Measurements from ENCODE around the gene FYN.

FYN gene

GRCh38 chr6:111873178-111874024, at the start of gene FYN:
FYN (minus strand) TSS chr6:111873452; CDS start chr6:111720051, 153,401 bp downstream.
- peak; percentile 28 for TF ChIP-seq CTCF (IDR thresholded peaks at IDR 0.05; ENCODE audit: insufficient read depth, low read depth, low read length, missing control alignments)
- peak within 1 kb of the TSS; percentile 65 for H3K4me3 ChIP-seq (ENCODE audit: low read length)

GRCh38 chr6:111922454-111923297, 49.4 kb upstream of the FYN start:
- H3K4me3 ChIP-seq (ENCODE audit: low read length), result no peak overlapping the region
- no peak for TF ChIP-seq CTCF (IDR thresholded peaks at IDR 0.05; ENCODE audit: insufficient read depth, low read depth, low read length, missing control alignments)
- peak; percentile 50 for DNase-seq (ENCODE audit: low read depth)

More at GRCh38 chr6:111873178-111874024, at the start of gene FYN:
- DNase-seq (ENCODE audit: low read depth), result peak; percentile 98

GRCh38 chr6:111921103-111921502, 47.9 kb upstream of the FYN start:
- H3K4me3 ChIP-seq (ENCODE audit: low read length), result no peak overlapping the region
- no peak for TF ChIP-seq CTCF (IDR thresholded peaks at IDR 0.05; ENCODE audit: insufficient read depth, low read depth, low read length, missing control alignments)
- no peak for DNase-seq (ENCODE audit: low read depth)

GRCh38 chr6:111920578-111920977, 47.3 kb upstream of the FYN start:
- no peak overlapping the region for H3K4me3 ChIP-seq (ENCODE audit: low read length)
- TF ChIP-seq CTCF (IDR thresholded peaks at IDR 0.05; ENCODE audit: insufficient read depth, low read depth, low read length, missing control alignments), result no peak
- no peak for DNase-seq (ENCODE audit: low read depth)

- no peak for TF ChIP-seq CTCF (IDR thresholded peaks at IDR 0.05; ENCODE audit: insufficient read depth, low read depth, low read length, missing control alignments)
- H3K4me3 ChIP-seq (ENCODE audit: low read length), result no peak overlapping the region
- DNase-seq (ENCODE audit: low read depth), result no peak
Measured at GRCh38 chr6:111918825-111919224, 45.6 kb upstream of the FYN start.

GRCh38 chr6:111916747-111917146, 43.5 kb upstream of the FYN start:
- no peak overlapping the region for H3K4me3 ChIP-seq (ENCODE audit: low read length)
- TF ChIP-seq CTCF (IDR thresholded peaks at IDR 0.05; ENCODE audit: insufficient read depth, low read depth, low read length, missing control alignments), result no peak
- peak; percentile 25 for DNase-seq (ENCODE audit: low read depth)
